Body of pancreas (tissue), 4 donors: ENCODE data around the gene SMIM44.

Source experiments
- POLR2A ChIP-seq, 3 donors: fragments of 450-650 bp; IDR thresholded peaks; one replicate each; pipeline ENCODE4 v1.6.1; 2016; ENCODE audit warnings: antibody characterized with exemption in 3 of 3, mild to moderate bottlenecking in 2 of 3
- TF ChIP-seq, protein P1 (sequence below), 7 experiments: fragments of 450-650 bp in 4 of 7; fragments of 200-600 bp in 3 of 7; sonication (generic) in 3 of 7; IDR thresholded peaks; one replicate each; pipeline ENCODE4 v1.5.1; 2016 to 2019; ENCODE audit warnings: antibody characterized with exemption in 7 of 7

DNA sequence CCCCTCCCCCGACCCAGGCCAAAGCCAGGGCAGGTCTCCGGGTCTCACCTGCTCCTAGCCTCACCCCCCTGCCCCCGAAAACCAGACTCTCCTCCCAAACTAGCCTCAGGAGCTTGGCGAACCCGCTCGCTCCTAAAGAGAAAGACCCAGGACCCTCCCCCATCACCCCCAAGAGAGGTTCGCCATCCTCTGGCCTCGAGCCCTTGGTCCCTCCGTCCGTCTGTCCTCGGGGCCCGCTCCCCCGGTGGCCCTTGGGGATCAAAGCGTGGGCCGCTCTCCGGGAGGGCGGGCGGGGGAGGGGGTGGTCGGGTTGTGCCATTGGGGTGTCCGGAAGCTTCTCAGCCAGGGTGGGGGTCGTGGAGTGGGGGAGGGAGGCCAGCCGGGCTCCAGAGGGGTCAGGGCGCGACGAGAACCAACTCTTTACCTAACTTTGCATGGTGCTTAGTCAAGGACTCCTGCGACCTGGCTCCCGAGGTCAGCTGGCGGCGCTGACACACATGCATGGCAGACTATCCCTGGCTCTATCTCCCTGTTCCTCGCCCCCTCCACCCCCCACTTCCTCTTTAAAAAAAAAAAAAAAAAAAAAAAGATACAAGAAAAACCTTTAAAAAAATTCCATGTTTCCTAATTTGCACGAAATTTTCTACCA, 18.5 kb downstream of the SMIM44 start:
- TF ChIP-seq, protein P1, sequence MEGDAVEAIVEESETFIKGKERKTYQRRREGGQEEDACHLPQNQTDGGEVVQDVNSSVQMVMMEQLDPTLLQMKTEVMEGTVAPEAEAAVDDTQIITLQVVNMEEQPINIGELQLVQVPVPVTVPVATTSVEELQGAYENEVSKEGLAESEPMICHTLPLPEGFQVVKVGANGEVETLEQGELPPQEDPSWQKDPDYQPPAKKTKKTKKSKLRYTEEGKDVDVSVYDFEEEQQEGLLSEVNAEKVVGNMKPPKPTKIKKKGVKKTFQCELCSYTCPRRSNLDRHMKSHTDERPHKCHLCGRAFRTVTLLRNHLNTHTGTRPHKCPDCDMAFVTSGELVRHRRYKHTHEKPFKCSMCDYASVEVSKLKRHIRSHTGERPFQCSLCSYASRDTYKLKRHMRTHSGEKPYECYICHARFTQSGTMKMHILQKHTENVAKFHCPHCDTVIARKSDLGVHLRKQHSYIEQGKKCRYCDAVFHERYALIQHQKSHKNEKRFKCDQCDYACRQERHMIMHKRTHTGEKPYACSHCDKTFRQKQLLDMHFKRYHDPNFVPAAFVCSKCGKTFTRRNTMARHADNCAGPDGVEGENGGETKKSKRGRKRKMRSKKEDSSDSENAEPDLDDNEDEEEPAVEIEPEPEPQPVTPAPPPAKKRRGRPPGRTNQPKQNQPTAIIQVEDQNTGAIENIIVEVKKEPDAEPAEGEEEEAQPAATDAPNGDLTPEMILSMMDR (IDR thresholded peaks at IDR 0.05), result no peak
- no peak for TF ChIP-seq POLR2A (IDR thresholded peaks at IDR 0.05)
